Cardiac fibroblast (primary cell): ENCODE results near the gene MITF.
A peak's percentile ranks its signal among the peaks of the same experiment; 100 is the strongest.

Experiments
- DNase-seq, 2 donors: peaks; one replicate each; pipeline versions ENCODE4 v3.0.0 to v3.0.0-alpha.2; 2010; ENCODE audit warnings: low read depth in 2 of 2
- H3K4me3 ChIP-seq, 2 donors: replicated peaks in 1 of 2; 1 replicate in 1 of 2; 2 replicates in 1 of 2; pipeline ENCODE4 v1.5.1; 2011; ENCODE audit warnings: low read depth in 2 of 2, low read length in 2 of 2, mild to moderate bottlenecking in 2 of 2, moderate library complexity in 1 of 2
- CTCF ChIP-seq: IDR thresholded peaks from one replicate; pipeline ENCODE4 v1.5.1; 2011; ENCODE audit warnings: low read depth, mild to moderate bottlenecking, low read length, inconsistent platforms

MITF gene

DNA sequence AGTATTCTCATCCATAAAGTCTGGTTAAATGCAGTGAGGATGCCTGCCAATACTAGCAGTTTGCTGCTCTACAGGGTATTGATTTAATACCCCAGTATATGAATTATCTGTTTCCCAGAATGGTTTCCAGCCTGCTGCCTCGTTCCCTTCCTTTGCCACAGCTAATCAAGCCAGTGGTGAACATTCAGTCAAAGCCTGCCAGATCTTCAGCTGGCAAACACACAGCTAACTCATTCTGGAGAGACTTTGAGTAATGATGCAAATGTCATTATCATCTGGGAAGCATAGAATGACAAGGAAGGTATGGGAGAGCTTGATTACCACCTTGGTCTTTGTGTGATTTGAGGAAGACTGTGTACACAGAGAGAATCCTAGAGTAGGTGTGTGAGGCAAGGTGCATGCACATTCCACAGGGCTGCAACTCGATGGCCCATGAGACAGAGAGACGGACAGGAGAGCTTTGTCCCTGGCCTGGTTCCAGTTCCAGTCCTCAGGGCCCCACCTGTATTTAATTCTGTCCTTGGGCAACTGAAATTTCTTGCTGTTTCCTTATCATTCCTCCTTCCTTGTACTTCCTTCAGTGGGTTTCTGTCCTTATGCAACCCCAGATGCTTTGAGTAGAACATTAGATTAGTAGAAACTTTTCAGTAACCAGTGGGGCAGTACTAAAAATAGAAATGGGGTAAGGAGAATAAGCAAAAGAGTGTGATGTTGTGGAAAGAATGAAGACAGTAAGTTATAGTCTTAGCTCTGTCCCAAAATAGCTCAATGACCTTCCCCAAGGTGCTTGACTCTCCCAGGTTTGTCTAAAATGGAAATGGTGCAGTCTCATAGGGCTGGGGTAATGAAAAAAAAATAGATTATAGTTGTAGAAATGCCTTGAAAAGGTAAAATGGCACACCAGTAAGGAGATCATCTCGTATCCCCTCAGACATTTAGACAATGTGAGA, 72.5 kb downstream of the MITF start:
- no peak for DNase-seq
- H3K4me3 ChIP-seq, result no peak overlapping the region
- TF ChIP-seq CTCF, result no peak

GRCh38 chr3:69815970-69816369, 76.7 kb downstream of the MITF start:
- no peak overlapping the region for H3K4me3 ChIP-seq
- DNase-seq, result no peak
- no peak for TF ChIP-seq CTCF

- no peak overlapping the region for H3K4me3 ChIP-seq
- DNase-seq, result no peak
These were observed 78.7 kb downstream of the MITF start for GRCh38 chr3:69817988-69818387.

DNA sequence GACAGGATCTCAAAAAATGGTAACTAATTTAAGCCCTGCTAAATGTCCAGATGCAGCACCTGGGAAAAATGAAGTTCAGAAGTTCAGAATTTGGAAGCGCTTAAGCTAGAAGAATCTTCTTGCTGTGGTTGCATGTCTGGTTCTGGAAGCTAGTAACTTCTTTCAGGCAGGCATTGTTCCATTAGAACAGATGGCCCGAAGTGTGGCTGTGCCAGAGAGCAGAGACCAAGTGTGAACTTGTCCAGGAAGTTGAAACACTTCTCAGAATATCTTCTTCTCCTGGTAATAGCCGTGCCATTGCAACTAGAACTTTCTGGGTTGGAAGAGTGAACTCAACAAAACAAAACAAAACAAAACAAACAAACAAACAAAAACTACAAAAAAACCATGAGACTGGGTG, 80.0 kb downstream of the MITF start:
- no peak for DNase-seq
- no peak overlapping the region for H3K4me3 ChIP-seq
- no peak for TF ChIP-seq CTCF

More at GRCh38 chr3:69817988-69818387, 78.7 kb downstream of the MITF start:
- no peak for TF ChIP-seq CTCF

DNA sequence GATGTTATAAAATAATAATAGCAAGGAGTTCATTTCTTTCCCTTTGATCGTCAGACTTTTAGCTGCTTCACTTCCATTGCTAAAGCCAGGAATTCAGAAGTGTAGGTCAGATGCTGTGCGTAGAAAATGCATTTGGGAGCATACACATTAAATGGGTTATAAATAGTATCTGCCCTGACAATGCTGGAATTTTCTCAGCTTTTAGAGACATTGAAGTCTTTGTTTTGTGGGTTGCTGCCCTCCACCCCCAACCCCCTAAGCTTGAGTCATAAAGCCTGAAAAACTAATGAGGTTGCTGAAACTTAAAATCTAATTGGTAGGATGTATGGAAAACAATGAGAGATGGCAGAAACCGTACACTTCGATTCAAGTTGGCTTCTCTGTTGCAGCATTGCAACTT, 81.9 kb downstream of the MITF start:
- no peak for DNase-seq
- no peak overlapping the region for H3K4me3 ChIP-seq
- TF ChIP-seq CTCF, result no peak

DNA sequence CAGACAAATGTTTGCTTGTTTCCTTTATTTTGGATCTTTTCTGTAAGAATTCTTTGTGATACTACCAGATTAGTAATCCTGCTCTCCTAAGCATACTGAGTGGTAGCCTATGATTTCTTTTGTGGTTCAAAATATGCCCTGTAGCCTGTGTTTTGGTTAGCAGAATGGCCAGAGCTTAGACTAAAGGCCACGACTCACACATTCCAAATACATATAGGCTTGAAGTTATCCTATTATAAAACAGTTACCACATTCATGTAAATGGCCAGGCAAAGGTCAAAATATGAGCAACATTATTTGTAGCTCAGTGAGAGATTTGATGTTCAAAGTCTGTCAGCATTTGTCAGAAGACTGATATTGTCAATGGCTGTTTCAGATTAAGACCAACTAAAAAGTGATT, 84.5 kb downstream of the MITF start:
- DNase-seq, result peak in 1 of 2 donors; percentile 20
- TF ChIP-seq CTCF, result no peak
- H3K4me3 ChIP-seq, result no peak overlapping the region
